Activated CD4-positive, alpha-beta T cell treated with anti-CD3 and anti-CD28 coated beads, Interleukin-2, amount 10 ng/mL, durations not matched to agents 24 days and 14 days (primary cell): Measurements from ENCODE around the gene NRXN2. TPM values are rescaled to one million over a fixed set of nuclear protein-coding genes. Genes with fewer than 3 reads are reported as not detected.
"Not testable (repeated sequence)": the region's sequence is repeated elsewhere in the genome, so short reads cannot be mapped to it uniquely, and the experiment has no call there.

ENCODE experiments used
- DNase-seq: peaks from one replicate; pipeline ENCODE4 v3.0.0; 2022
- H3K27ac Mint-ChIP-seq: one replicate; pipeline ENCODE4 v1.8.0; 2022; ENCODE audit warnings: mild to moderate bottlenecking, mixed read lengths
- H3K27me3 Mint-ChIP-seq: one replicate; pipeline ENCODE4 v1.8.0; 2022; ENCODE audit warnings: mixed read lengths
- H3K36me3 Mint-ChIP-seq: one replicate; pipeline ENCODE4 v1.8.0; 2022; ENCODE audit warnings: low read depth, mild to moderate bottlenecking, mixed read lengths
- H3K4me1 Mint-ChIP-seq: one replicate; pipeline ENCODE4 v1.8.0; 2021; ENCODE audit warnings: mixed read lengths
- H3K4me3 Mint-ChIP-seq: one replicate; pipeline ENCODE4 v1.8.0; 2022; ENCODE audit warnings: mild to moderate bottlenecking, moderate library complexity, mixed read lengths
- H3K9me3 Mint-ChIP-seq: one replicate; pipeline ENCODE4 v1.8.0; 2021; ENCODE audit warnings: mixed read lengths
- intact Hi-C: fragments of 100-400 bp; cut with micrococcal nuclease; formaldehyde crosslinking; loops from one replicate; pipeline ENCODE4 v1.15.1; 2023
- total RNA-seq: library from RNA; stranded (reverse); gene quantifications from 2 replicates; pipeline ENCODE4 v1.2.3, GENCODE V29; 2022

NRXN2 gene
- total RNA-seq, 1 donor from 2014 or later = 0.61 TPM

- no peak overlapping the region for H3K27ac Mint-ChIP-seq
- H3K4me1 Mint-ChIP-seq = no peaks in the 10 kb centered on the region
- no peaks in the 10 kb centered on the region for H3K27me3 Mint-ChIP-seq
- H3K9me3 Mint-ChIP-seq = no peaks in the 10 kb centered on the region
- no peak for DNase-seq
- H3K4me3 Mint-ChIP-seq = no peak overlapping the region
- intact Hi-C loops = no loop called here
- H3K36me3 Mint-ChIP-seq = no peaks in the 10 kb centered on the region
Measured at GRCh38 chr11:64598797-64599697, 124.0 kb downstream of the NRXN2 start.

DNA sequence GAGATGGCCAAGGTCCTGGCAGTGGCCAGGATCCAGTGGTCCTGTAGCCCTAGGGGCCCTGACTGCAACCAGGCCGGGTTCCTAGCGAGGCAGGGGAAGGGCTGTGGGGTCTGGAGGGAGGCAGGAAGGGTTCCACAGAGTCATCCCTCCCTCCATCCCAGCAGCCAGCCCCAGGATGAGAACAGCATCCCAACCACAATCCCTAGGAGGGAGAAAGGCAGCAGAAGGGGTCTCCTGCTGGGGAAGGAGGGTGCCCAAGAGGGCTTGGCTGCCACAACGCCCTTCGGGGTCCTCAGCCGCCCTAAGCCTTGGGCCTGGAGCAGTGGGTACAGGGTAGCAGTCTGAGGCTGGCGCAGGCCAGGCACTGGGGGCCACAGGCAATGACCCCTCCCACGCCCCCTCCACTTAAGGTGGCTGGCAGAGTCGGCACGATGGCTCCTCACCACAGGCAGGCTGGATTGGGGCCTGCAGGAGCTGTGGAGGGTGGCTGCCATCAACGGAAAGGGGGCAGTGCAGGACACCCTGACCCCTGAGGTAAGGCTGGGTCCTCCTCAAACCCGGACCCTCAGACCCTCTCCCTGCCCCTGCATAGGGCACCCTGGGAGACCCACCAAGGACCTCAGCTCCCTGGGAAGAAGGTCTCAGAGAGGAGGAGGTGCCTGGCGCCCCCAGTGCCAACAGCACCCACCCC lies 124.7 kb downstream of the NRXN2 start:
- Mint-ChIP-seq H3K4me3 (no peak overlapping the region), H3K9me3 (no peaks in the 10 kb centered on the region), H3K36me3 (no peaks in the 10 kb centered on the region), H3K27ac (no peak overlapping the region), H3K27me3 (no peaks in the 10 kb centered on the region), H3K4me1 (no peaks in the 10 kb centered on the region)
- intact Hi-C loops = no loop called here
- no peak for DNase-seq

GRCh38 chr11:64597671-64598101 lies 125.3 kb downstream of the NRXN2 start:
- no peaks in the 10 kb centered on the region for H3K9me3 Mint-ChIP-seq
- no peaks in the 10 kb centered on the region for H3K27me3 Mint-ChIP-seq
- H3K4me3 Mint-ChIP-seq = no peak overlapping the region
- no peaks in the 10 kb centered on the region for H3K36me3 Mint-ChIP-seq
- H3K4me1 Mint-ChIP-seq = no peaks in the 10 kb centered on the region
- intact Hi-C loops = no loop called here
- DNase-seq = no peak
- no peak overlapping the region for H3K27ac Mint-ChIP-seq

- not testable (repeated sequence) for H3K9me3 Mint-ChIP-seq, DNase-seq, H3K4me1 Mint-ChIP-seq
Measured at GRCh38 chr11:64595922-64596321, 127.1 kb downstream of the NRXN2 start.

DNA sequence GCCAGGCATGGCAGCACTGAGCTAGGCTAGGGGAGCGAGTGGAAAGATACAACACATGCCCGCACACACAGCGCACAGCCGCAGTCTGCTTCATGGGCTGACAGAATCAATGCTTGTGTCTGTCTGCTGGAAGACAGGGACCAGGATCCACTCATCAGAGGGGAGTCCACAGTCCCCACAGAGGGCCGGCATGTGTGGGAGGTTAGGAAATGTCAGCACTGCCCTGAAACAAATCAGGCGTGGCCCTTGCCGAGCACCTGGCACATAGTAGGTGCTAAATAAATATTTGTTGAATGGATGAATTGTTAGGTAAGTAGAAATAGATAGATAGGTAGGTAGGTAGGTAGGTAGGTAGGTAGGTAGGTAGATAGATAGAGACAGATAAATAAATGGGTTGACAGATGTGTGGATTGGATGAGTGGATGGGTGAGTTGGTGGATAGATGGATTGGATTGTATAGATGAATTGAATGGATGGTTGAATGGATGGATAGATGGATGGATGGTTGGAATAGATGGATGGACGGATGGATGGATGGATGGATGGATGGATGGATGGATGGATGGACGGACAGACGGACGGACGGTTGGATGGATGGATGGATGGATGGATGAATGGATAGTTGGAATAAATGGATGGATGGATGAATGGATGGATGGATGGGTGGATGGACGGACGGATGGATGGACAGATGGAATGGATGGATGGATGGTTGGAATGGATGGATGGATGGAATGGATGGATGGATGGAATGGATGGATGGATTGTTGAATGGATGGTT lies 128.6 kb downstream of the NRXN2 start:
- no peak for DNase-seq
- Mint-ChIP-seq H3K36me3 (no peaks in the 10 kb centered on the region), H3K27me3 (no peaks in the 10 kb centered on the region), H3K4me3 (no peak overlapping the region), H3K27ac (no peak overlapping the region), H3K4me1 (no peaks in the 10 kb centered on the region), H3K9me3 (no peaks in the 10 kb centered on the region)
- intact Hi-C loops = no loop called here

More at GRCh38 chr11:64595922-64596321, 127.1 kb downstream of the NRXN2 start:
- H3K27me3 Mint-ChIP-seq, H3K4me3 Mint-ChIP-seq, intact Hi-C loops, H3K36me3 Mint-ChIP-seq, H3K27ac Mint-ChIP-seq: not testable (repeated sequence)

DNA sequence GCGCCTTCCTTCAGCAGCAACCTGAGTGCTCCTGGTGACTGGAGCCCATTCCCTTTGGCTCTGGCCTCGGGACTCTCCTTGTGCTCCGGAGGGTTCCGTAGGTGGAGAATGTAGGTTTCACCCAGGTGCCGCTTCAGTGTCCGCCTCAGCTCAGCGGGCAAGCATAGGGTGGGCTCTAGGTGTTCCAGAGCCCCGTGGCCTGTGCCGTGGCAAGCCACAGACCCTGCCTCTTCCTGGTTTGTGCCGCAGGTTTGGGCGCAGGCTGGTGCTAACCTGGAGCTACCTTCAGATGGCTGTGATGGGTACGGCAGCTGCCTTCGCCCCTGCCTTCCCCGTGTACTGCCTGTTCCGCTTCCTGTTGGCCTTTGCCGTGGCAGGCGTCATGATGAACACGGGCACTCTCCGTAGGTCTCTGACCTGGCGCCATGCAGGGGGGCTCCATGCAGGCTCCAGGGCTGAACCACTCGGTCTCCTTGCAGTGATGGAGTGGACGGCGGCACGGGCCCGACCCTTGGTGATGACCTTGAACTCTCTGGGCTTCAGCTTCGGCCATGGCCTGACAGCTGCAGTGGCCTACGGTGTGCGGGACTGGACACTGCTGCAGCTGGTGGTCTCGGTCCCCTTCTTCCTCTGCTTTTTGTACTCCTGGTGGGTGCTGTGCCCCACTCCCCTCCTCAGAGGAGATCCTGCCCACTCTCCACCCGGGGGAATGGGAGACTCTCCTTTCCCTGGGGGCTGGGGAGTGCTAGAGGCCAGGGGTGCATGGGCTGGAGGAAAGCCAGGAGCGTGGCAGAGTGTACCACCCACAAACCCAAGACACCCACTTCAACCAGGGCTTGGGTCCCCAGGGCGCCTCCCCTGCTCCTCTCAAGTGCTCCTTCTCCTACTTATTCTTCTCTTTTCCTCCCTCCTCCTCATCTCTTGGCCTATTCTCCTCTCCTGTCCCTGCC lies 129.6 kb downstream of the NRXN2 start:
- no peak for DNase-seq
- Mint-ChIP-seq H3K9me3 (no peaks in the 10 kb centered on the region), H3K27ac (no peak overlapping the region), H3K4me1 (no peaks in the 10 kb centered on the region), H3K4me3 (no peak overlapping the region), H3K36me3 (no peaks in the 10 kb centered on the region), H3K27me3 (peaks cover 2% of the 10 kb centered on the region)
- intact Hi-C loops = no loop called here

DNA sequence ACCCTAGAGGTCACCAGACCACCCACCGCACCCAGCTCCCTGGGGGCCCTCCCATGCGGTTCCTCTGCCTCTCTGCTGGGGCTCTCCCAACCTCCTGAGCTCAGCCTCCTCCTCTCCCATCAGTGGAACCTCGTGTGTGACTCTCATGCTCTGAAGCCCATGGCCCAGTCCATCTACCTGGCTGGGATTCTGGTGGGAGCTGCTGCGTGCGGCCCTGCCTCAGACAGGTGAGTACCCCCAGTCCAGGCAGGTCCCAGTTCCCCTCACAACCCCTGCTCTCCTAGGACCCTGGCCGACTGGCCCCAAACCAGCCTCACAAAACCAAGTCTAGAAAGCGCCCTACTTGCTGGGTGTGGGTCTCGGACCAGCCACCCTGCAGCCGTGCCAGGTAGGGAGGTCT lies 130.3 kb downstream of the NRXN2 start:
- no peak overlapping the region for H3K4me3 Mint-ChIP-seq
- no peaks in the 10 kb centered on the region for H3K4me1 Mint-ChIP-seq
- peaks cover 7% of the 10 kb centered on the region for H3K9me3 Mint-ChIP-seq
- H3K36me3 Mint-ChIP-seq = no peaks in the 10 kb centered on the region
- no peak for DNase-seq
- intact Hi-C loops = no loop called here
- peaks cover 4% of the 10 kb centered on the region for H3K27me3 Mint-ChIP-seq
- H3K27ac Mint-ChIP-seq = no peak overlapping the region

DNA sequence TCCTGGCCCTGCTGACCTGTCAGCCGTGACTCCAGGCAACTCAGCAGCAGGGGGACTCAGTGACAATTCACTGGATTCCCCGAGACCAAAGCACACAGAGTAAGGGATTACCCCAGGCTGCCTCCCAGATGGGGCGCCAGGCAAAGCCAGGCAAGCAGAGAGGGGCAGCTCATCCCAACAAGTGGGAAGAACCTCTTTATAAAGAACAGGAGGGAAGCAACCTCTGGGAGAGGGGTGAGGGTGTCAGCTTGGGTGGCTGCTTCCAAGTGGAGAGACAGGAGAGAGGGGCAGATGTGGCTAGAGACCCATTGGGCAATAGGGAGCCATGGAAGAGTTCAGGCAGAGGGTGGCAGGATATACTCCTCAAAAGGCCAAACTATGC lies 130.8 kb downstream of the NRXN2 start:
- no peak for DNase-seq
- no peak overlapping the region for H3K4me3 Mint-ChIP-seq
- H3K36me3 Mint-ChIP-seq = no peaks in the 10 kb centered on the region
- H3K4me1 Mint-ChIP-seq = no peaks in the 10 kb centered on the region
- H3K27ac Mint-ChIP-seq = no peak overlapping the region
- intact Hi-C loops = no loop called here
- peaks cover 4% of the 10 kb centered on the region for H3K27me3 Mint-ChIP-seq
- peaks cover 7% of the 10 kb centered on the region for H3K9me3 Mint-ChIP-seq

- no peak overlapping the region for H3K27ac Mint-ChIP-seq
- DNase-seq = no peak
- H3K36me3 Mint-ChIP-seq = no peaks in the 10 kb centered on the region
- H3K9me3 Mint-ChIP-seq = peaks cover 7% of the 10 kb centered on the region
- no peak overlapping the region for H3K4me3 Mint-ChIP-seq
- H3K4me1 Mint-ChIP-seq = no peaks in the 10 kb centered on the region
- intact Hi-C loops = no loop called here
- peaks cover 5% of the 10 kb centered on the region for H3K27me3 Mint-ChIP-seq
Measured at GRCh38 chr11:64591257-64592233, 131.5 kb downstream of the NRXN2 start.

DNA sequence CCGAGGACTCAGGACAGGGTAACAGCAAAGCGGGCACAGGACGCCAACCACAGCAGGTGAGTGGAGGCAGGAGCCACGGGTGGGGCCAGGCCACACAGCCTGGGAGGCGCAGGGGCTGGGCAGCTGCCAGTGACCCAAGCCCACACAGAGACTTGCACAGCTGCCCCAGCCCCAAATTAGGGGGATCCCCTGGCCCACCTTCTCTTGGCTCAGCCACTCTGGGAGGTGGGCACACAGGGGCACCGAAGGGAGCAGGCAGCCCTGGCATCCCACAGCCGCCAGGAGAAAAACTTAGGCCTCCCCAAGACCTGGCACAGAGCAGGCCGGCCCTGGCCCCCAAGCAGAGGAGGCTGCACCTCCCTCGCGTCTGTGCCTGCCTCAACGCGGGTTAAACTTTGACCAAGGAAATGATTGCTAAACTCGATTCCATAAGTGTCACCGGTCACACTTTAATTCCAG lies 132.2 kb downstream of the NRXN2 start, which contains the start of gene SLC22A12:
TSS of gene SLC22A12 (plus strand) at position 458 of the 459 bp plus-strand sequence. CDS start 337 bp downstream, outside the sequence.
- Mint-ChIP-seq H3K4me1 (no peaks in the 10 kb centered on the region), H3K27me3 (peaks cover 7% of the 10 kb centered on the region), H3K9me3 (peaks cover 7% of the 10 kb centered on the region), H3K36me3 (no peaks in the 10 kb centered on the region), H3K4me3 (no peak within 1 kb of the TSS), H3K27ac (no peak within 1 kb of the TSS)
- intact Hi-C loops = no loop called here
- no peak for DNase-seq

- DNase-seq = no peak
- no peaks in the 10 kb centered on the region for H3K36me3 Mint-ChIP-seq
- intact Hi-C loops = no loop called here
- no peaks in the 10 kb centered on the region for H3K4me1 Mint-ChIP-seq
- no peak overlapping the region for H3K27ac Mint-ChIP-seq
- H3K9me3 Mint-ChIP-seq = peaks cover 7% of the 10 kb centered on the region
- peaks cover 7% of the 10 kb centered on the region for H3K27me3 Mint-ChIP-seq
- H3K4me3 Mint-ChIP-seq = no peak overlapping the region
Measured at GRCh38 chr11:64588701-64589100, 134.3 kb downstream of the NRXN2 start.

DNA sequence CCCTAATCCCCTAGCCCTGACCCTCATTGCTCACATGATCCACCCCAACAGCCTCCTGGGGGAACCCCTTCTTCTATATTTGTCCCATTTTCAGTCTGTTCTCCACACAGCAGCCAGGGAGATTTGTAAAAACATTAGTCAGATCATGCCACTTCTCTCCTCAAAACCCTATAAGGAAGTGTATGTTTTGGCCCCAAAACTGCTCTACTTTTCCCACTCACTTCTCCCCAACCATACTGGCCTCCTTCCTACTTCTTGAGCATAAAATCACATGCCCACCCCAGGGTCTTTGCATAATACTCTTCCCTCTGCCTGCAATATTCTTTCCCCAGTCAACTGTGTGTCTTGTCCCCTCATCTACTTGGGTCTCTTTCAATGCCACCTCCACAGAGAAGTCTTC lies 136.6 kb downstream of the NRXN2 start:
- peaks cover 7% of the 10 kb centered on the region for H3K9me3 Mint-ChIP-seq
- DNase-seq = no peak
- no peaks in the 10 kb centered on the region for H3K36me3 Mint-ChIP-seq
- intact Hi-C loops = no loop called here
- peaks cover 7% of the 10 kb centered on the region for H3K27me3 Mint-ChIP-seq
- no peaks in the 10 kb centered on the region for H3K4me1 Mint-ChIP-seq
- H3K4me3 Mint-ChIP-seq = no peak overlapping the region
- H3K27ac Mint-ChIP-seq = no peak overlapping the region
